Mucosa of descending colon (tissue), 3 donors: ENCODE measurements around the gene TREX2. TPM values are rescaled to one million over a fixed set of nuclear protein-coding genes. Genes with fewer than 3 reads are reported as not detected.

Experiments
- ATAC-seq: fragments of 200-7000 bp; cut with Tn5 transposase; one replicate; pipeline ENCODE4 v1.9.1; 2020; ENCODE audit warnings: mild to moderate bottlenecking, moderate library complexity
- DNase-seq, 3 donors: peaks; one replicate each; pipeline ENCODE4 v3.0.0-alpha.2; 2020
- H3K36me3 ChIP-seq: fragments of 200-600 bp; one replicate; pipeline ENCODE4 v1.8.0; 2021; ENCODE audit warnings: low read depth, mild to moderate bottlenecking
- H3K4me1 ChIP-seq: fragments of 200-600 bp; one replicate; pipeline ENCODE4 v1.8.0; 2021; ENCODE audit warnings: low read depth, mild to moderate bottlenecking
- H3K4me3 ChIP-seq: fragments of 200-600 bp; one replicate; pipeline ENCODE4 v1.8.0; 2021; ENCODE audit warnings: mild to moderate bottlenecking
- H3K9me3 ChIP-seq: fragments of 200-600 bp; one replicate; pipeline ENCODE4 v1.8.0; 2021; ENCODE audit warnings: mild to moderate bottlenecking
- intact Hi-C, 2 donors: fragments of 100-400 bp; cut with DNase I in 1 of 2; cut with micrococcal nuclease in 1 of 2; formaldehyde crosslinking; loops; one replicate each; pipeline versions ENCODE4 v1.11.0 to v1.11.1; 2022; cut with DNase I, micrococcal nuclease
- total RNA-seq, 3 donors: library from RNA; stranded (reverse); fragmentation: NEBNext Ultra II Directional in 2 of 3; extraction: Animal tissue kit (Norgen Biotek cat#: 25700) in 2 of 3; gene quantifications; one replicate each; pipeline versions ENCODE4 v1.2.1 to v1.2.4, GENCODE V29; 2021 to 2023
- TF ChIP-seq, protein P1 (sequence below): fragments of 200-600 bp; IDR thresholded peaks from one replicate; pipeline ENCODE4 v1.8.0; 2022; ENCODE audit warnings: antibody characterized with exemption, mild to moderate bottlenecking
- donor health status: DM: no; HTN: no; CAD: no; lungs with moderate emphysema.
- donor health status: DM: no; HTN: no; CAD: no.
- donor health status: DM: no; HTN: yes; CAD: no.

Gene TREX2
- total RNA-seq, 3 donors from 2014 or later = 0.55 to 1.2 (median 0.63) TPM

DNA sequence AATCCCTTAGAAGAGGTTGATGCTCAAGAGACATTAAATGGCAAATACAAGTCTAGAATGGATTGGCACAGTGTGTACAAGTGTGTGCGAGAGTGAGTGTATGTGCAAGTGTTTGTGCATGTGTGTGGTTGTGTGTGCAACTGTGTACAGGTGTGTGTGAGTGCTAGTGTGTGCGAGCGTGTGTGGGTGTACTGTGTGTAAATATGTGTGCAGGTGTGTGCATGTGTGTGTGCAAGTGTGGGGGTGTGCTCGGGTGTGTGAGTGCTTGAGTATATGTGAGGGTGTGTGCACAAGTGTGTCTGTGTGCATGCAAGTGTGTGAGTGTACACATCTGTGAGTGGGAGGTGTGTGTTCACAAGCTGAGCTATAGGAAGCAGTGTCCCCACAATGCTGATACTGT lies 5.9 kb downstream of the TREX2 start:
- Histone ChIP-seq H3K4me1 (no peaks in the 10 kb centered on the region), H3K36me3 (no peaks in the 10 kb centered on the region), H3K9me3 (no peaks in the 10 kb centered on the region), H3K4me3 (no peak overlapping the region)
- DNase-seq (no peak), ATAC-seq (no peak)
- TF ChIP-seq, protein P1, sequence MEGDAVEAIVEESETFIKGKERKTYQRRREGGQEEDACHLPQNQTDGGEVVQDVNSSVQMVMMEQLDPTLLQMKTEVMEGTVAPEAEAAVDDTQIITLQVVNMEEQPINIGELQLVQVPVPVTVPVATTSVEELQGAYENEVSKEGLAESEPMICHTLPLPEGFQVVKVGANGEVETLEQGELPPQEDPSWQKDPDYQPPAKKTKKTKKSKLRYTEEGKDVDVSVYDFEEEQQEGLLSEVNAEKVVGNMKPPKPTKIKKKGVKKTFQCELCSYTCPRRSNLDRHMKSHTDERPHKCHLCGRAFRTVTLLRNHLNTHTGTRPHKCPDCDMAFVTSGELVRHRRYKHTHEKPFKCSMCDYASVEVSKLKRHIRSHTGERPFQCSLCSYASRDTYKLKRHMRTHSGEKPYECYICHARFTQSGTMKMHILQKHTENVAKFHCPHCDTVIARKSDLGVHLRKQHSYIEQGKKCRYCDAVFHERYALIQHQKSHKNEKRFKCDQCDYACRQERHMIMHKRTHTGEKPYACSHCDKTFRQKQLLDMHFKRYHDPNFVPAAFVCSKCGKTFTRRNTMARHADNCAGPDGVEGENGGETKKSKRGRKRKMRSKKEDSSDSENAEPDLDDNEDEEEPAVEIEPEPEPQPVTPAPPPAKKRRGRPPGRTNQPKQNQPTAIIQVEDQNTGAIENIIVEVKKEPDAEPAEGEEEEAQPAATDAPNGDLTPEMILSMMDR = no peak
- intact Hi-C loops = no loop called here

DNA sequence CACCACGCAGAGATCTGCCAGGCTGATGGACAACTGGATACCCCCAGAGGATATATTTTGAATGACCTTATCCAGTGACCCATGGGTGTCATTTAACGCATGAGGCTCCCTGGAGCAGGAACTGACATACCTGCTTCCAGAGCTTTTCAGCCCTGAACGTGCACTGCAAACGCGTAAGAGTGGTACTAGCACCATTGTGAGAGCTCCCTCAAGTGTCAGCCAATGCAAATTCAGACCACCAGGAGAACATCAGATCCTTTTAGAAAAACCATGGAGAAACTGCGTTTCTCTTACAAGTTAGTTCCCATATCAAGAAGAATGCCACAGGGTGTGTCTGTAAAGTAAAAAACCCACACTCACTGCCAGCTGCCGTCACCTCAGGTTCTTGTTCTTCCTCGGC lies 7.3 kb downstream of the TREX2 start:
- TF ChIP-seq, protein P1 = no peak
- Histone ChIP-seq H3K4me1 (no peaks in the 10 kb centered on the region), H3K36me3 (no peaks in the 10 kb centered on the region), H3K9me3 (no peaks in the 10 kb centered on the region), H3K4me3 (no peak overlapping the region)
- ATAC-seq = no peak
- DNase-seq = no peak
- intact Hi-C loops = no loop called here

DNA sequence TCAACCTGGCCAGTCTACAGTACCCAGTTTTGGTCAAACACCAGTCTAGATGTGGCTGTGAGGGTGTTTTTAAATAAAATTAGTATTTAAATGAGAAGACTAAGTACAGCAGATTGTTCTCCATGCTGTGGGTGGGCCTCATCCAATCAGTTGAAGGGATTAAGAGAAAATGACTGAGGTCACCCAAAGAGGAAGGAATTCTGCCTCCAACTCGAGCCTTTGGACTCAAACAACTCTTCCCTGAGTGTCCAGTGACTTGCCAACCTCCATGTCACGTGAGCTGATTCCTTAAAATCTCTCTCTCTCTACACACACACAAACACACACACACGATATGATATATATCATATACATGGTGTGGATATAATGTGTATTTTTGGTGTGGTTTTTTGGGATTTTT lies 10.0 kb downstream of the TREX2 start:
- DNase-seq (no peak), ATAC-seq (no peak)
- TF ChIP-seq, protein P1 = no peak
- intact Hi-C loops = no loop called here
- Histone ChIP-seq H3K4me3 (no peak overlapping the region), H3K4me1 (no peaks in the 10 kb centered on the region), H3K36me3 (no peaks in the 10 kb centered on the region), H3K9me3 (no peaks in the 10 kb centered on the region)

DNA sequence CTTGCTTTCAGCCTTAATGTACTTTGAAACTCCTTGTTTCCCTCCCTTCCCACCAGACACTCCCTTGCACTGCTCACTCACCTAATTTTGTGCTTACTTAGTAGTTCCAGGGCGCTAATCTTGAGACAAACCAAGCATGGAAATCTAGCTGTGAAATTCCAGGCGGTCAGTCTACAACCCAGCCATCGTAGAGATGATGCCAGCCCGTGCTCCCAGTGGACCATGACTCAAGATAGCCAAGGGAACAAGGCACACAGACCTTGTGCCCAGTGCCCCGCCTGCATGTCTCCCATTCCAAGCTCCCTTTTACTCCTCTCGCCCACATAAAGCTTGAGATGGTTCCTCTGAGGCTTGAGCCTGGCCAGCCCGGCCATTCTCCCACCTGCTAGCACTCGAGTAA lies 11.1 kb downstream of the TREX2 start:
- TF ChIP-seq, protein P1 = no peak
- no peak overlapping the region for H3K4me3 ChIP-seq
- H3K4me1 ChIP-seq = no peaks in the 10 kb centered on the region
- DNase-seq (no peak), ATAC-seq (no peak)
- H3K9me3 ChIP-seq = no peaks in the 10 kb centered on the region
- no peaks in the 10 kb centered on the region for H3K36me3 ChIP-seq
- intact Hi-C loops = no loop called here

DNA sequence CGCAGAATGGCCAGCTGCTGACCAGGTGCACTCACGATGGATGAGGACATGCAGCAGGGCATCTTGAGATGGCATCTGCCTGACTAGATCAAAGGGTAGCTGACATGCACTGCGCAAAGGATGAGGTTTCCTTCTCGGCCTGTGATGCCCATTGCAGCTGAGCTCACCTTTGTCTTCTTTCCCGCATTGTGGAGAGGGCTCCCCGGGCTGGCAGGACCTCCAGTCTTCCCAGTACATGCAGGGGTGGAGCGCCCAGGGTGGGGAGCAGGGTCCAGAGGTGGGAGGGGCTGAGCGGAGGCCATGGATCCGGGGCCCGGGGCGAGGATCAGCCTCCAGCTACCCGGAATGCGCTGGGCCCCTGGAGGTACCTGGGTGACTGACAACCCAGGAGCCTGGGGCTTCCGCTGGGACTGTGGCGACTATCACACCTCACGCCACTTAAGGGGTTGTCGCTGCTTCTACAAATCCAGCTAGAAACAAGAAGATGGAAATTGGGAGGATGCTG lies 12.0 kb downstream of the TREX2 start:
- Histone ChIP-seq H3K4me1 (no peaks in the 10 kb centered on the region), H3K36me3 (no peaks in the 10 kb centered on the region), H3K9me3 (no peaks in the 10 kb centered on the region), H3K4me3 (no peak overlapping the region)
- TF ChIP-seq, protein P1 = no peak
- ATAC-seq = no peak
- intact Hi-C loops = no loop called here
- DNase-seq = no peak

DNA sequence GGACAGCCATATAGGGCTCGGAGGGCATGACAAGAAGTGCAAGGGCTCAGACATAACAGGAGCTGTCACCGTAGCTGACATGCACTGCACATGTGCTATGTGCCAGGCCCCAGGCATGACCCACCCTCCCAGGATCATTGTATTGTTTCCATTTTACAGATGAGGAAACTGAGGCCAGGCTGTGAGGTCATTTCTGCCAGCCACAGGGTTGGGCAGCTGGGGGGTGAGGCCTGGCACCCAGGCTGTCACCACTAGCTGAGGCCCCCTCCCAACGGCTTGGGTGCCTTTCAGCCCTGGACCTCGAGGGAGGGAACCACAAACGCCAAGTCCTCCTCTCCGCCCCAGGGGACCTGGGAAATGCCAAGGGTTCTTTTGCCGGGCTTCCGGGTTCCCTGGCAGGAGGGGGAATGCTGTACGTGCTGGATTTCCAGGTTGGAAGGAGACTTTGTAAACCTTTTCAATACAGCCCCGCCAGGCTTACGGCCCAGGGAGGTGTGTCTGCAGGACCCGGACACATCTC lies 12.6 kb downstream of the TREX2 start:
- H3K4me1 ChIP-seq = no peaks in the 10 kb centered on the region
- H3K36me3 ChIP-seq = no peaks in the 10 kb centered on the region
- no peak overlapping the region for H3K4me3 ChIP-seq
- TF ChIP-seq, protein P1 = no peak
- DNase-seq (no peak), ATAC-seq (no peak)
- intact Hi-C loops = no loop called here
- no peaks in the 10 kb centered on the region for H3K9me3 ChIP-seq
